Dermis microvascular lymphatic vessel endothelial cell (primary cell): ENCODE data around the gene INSIG1. TPM values are rescaled to one million over a fixed set of nuclear protein-coding genes. Genes with fewer than 3 reads are reported as not detected.

ENCODE experiments used
- DNase-seq, 2 donors: peaks; one replicate each; pipeline versions ENCODE4 v3.0.0 to v3.0.0-alpha.2; 2010; ENCODE audit warnings: low read depth in 2 of 2
- total RNA-seq: library from RNA; depleted of rRNA; stranded (reverse); fragments of >200 nt; gene quantifications from 2 replicates; pipeline ENCODE4 v1.2.1, GENCODE V29; 2014

INSIG1 gene
- total RNA-seq, result 54.0 and 80.5 TPM in 2 replicates

DNA sequence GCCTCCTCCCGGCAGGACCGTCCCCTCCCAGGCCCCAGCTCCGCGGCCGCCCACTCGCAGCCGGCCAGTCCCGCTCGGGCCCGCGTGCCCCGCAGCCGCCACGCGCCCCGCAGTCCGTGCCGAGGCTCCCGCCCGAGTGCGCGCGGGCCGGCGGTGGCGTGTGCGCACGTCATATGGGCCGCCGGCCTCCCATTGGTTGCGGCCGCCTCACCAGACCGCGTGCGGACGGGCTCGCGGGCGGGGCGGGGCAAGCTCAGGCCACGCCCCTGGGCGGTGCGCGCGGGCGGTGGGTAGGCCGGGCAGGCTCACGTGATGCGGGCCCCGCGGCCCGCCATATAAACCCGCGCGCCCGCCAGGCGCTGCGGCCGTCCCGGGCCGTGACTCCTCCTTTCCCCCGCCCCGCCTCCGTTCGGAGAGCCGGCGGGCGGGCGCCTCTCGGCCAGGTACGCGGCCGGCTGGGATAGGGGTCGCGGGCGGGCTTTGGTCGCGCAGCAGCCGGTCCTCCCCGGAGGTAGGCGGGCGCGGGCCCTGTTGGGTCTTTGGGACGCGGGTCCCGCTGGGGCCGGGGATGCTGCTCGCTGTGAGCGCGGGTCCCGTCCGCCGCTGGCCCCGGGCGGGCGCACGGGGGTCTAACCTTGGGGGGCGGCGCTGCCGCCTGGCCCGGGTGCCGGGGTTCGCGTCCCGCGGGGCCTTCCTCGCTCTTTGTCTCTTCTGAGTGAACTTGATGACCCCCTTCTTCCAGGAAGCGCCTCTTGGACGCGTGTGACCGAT lies at the start of gene INSIG1:
TSS of gene INSIG1 (plus strand) at position 362 of the 771 bp plus-strand sequence. CDS start at position 770, 408 bp downstream.
- DNase-seq, result peak; percentile 78 to 95

DNA sequence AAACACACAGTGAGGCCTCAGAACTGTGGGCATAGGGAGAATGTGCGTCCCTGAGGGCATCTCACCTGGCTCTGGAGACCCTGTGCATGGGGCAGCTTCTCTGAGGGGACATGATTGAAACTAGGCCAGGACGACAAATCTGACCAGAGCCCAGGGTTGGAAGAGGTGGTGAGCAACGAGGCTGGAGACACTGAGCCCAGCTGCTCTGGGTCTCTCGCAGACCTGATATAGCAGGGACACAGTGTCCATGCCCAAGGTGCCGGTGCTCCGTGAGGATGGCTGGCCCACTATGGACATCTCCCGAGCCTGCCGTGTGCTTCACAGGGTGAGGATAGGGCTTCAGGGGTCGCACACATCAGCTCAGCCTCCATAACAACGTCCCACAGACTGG lies 49.3 kb upstream of the INSIG1 start:
- DNase-seq, result no peak

DNA sequence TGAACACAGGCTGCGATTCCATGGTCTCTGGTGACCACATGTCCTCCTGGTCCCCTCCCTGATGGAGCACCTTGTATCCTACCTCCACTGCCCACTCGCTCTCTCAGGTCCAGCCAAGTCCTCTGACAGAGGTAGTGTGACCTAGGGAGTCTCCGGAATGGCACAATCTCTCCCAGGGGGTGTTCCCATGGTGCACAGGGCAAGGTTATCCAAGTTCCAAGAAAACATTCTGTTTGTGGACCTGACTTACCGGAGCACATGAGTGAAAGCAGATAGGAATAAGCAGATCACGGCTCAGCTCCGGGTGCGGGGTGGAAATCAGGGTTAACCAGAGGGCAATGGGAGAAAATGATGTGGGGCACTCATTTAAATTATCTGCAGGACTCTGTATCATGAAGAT lies 45.8 kb upstream of the INSIG1 start:
- DNase-seq, result no peak

DNA sequence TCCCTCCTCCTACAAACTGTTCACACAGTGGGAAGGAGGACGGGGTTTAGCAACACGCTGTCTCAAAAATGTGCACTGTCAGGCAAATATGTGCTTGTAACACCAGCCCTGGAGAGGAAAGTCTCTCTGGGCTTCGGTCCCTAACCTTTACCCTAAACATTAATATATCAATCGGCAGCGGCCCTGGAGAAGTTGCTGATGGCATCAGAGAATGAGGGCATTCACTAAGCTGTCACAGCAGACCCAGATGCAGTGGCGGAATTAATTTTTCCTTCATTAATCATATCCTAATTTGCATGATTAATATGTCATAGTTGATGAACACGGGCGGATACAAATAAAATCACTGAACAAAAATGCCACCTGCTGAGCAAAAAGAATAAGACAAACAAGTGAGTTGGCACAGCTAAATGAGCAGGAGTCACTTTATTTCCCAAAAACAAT lies 45.2 kb upstream of the INSIG1 start:
- DNase-seq, result no peak

DNA sequence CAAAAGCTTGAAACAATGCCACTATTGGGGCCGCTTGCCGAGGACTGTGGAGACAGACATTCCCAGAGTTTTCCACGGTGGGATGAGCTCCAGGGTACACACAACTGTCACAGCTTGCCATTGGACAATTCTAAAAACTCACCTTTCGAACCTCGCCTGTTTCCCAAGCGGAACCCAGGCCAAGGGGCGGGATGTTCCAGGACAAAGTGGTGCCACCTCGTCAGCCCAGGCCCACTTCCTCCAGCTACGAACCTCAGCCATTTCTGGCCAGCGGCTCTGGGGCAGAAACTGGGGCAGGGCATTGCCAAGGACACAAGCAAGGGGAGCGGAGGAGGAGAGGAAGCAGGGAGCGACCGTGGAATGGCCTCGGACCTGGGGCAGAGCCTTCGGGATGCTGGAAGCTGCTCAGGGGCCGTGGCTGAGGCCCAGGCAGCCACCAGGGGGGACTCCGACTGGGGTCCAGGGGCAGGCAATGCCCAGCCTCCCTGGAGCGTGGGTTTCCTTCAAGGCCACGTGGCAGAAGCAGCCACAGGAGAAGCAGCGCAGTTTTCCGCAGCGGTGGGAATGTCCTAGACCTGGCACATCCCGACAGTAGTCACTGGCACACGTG lies 44.7 kb upstream of the INSIG1 start:
- DNase-seq, result peak; percentile 40 to 85

DNA sequence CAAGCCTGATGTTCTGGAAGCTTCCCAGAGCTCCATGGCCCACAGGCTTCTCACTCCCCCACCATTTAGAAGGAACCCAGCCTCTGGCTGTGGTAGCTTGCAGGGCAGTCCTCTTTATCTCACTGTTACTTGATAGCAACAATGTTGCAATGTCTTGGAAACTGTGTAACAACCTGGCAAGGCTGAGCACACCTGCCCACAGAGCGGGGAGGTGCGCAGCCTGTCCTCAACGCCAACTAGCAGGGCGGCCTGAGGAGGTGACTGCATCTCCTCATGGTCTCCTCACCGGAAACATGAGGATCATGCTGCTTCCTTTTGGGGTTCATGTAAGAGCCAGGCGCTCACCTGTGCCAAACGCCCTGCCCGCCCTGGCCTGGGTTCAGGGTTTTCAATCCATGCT lies 43.7 kb upstream of the INSIG1 start:
- no peak for DNase-seq

DNA sequence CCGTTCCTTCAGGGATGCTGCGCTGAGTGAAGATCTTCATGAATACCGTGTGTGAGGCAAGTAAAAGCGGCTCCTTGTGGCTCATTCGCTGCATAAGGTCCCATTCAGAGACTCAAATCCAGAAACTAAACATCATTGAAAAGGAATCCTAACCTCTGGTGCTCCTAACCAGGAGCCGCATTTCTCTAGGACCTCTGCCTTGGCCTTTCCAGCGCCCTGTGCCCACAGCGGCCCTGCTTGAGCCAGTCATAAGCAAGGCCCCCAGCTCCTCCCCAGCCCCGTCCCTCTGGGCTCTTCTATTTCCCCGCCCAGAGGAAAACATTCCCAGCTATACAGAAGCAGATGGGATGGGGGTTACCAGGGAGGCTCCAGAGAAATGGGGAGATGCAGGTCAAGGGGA lies 42.6 kb upstream of the INSIG1 start:
- no peak for DNase-seq

DNA sequence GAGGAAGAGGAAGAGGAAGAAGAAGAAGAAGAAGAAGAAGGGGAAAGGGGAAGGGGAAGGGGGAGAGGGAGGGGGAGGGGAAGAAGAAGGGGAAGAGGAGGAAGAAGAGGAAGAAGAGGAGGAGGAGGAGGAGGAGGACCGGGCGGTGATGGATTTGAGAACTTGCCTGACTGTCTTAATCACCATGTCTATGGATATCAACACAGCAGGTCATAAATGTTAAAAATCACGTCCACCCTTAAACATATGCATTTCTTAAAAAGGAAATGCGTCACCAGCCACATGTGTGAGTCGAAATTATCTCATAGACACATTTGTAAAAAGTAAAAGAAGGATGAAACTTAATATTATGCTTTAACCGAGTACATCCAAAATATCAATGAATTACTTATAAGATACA lies 42.1 kb upstream of the INSIG1 start:
- no peak for DNase-seq

DNA sequence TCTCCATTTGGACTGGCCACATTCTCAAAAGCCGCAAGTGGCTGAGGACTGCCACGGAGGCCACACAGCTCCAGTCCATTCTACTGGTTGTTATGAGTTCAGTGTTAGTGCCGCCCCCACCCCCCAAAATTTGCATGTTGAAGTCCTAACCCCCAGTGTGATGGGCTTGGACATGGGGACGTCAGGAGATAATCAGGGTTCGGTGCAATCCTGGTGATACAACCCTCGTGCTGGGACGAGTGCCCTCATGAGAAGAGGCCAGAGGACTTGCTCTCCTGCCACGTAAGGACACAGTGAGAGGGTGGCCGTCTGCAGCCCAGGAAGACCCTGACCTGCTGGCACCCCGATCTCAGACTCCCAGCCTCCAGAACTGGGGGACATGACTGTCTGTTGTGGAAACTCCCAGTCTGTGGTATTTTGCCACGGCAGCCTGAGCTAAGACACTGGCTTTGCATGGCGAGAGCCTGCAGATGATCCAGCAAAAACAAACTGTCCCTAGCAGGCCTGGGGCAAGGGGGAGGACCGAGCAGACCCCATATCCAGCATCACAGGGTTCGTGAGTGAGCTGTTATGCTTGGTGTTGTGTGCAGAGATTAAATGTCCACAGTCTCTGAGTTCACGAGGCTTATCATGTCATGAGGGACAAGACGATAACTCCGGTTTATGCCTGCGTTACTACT lies 41.5 kb upstream of the INSIG1 start:
- DNase-seq, result no peak

DNA sequence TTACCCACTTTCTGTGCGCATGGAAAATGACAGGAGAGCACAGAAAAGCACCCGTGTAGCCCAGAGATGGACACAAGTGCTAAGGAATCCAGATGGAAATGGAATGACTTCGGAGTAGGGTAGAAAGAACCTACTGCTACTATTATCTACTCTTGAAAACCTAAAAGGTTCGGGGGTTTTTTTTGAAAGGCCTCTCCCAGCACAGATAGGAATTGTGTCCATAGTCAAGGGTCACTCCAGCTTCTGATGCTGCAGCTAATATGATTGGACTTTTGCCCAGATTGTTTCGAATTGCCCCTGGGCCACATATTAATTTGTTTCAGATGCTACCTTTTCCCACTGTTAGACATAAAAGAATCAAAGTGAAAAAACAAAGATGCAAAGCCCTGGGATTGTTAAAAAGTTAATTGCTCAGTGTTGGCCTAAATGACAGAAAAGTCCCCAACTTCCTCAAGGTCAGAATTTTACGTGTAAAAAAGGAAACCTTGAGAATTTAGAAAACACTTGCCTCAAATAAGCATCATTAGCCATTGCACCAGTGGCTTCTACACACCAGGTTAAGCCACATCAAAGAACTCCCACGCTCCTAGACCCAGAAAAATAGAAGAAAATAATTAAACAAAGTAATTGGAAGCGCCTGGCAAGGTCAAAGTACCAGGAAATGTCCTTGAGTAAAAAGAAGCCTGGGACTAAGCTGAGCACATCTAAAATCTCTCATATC lies 40.8 kb upstream of the INSIG1 start:
- DNase-seq, result no peak

DNA sequence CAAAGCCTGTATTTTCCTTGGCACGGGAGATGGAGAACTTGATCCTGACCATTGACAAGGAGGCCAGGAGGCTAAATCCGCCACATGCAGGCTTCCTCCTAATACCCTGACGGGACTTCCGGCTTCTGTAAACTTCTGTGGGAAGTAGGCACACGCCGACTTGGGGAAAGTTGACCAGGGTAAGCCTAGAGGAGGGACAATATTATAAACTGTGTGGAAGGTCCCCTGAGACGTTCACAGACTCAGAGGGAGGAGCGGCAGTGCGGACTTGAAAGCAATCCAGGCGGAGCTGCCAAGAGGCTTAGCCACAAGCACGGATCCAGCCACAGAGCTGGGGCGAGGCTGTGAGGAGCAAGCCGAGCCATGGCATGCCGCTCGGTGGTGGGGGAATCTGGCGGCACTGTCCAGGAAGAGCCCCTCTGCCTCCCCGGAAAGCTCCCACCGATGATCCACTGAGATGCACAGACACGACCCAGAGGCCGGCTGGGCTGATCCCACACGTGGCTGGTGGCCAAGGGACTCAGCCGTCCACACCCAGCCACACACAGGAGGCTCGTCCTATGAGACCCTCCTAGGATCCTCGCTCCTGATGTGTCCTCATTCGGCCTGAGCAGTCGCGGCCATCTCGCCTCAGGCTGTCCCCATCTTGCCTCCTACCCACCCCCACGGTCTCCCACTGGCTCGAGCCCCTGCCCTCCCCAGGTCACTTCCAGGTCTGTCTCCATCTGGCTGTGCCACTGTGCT lies 40.0 kb upstream of the INSIG1 start:
- DNase-seq, result peak; percentile 61 to 81

DNA sequence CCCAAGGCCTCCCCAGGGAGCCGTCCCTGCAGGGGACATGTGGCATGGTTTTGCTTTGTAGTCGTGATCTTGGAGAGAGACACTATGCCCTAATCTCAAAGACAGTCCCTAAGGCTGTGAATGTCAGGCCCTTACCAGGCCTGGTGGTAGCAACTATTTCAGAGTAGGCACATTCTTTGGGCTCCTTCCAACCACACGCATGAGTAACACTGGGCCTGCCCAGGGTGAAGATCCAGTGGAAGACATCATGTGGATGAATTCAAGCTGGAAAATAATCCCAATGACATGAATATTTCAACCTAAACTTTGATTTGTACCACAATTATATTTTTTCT lies 39.5 kb upstream of the INSIG1 start:
- DNase-seq, result peak in 1 of 2 donors; percentile 32

DNA sequence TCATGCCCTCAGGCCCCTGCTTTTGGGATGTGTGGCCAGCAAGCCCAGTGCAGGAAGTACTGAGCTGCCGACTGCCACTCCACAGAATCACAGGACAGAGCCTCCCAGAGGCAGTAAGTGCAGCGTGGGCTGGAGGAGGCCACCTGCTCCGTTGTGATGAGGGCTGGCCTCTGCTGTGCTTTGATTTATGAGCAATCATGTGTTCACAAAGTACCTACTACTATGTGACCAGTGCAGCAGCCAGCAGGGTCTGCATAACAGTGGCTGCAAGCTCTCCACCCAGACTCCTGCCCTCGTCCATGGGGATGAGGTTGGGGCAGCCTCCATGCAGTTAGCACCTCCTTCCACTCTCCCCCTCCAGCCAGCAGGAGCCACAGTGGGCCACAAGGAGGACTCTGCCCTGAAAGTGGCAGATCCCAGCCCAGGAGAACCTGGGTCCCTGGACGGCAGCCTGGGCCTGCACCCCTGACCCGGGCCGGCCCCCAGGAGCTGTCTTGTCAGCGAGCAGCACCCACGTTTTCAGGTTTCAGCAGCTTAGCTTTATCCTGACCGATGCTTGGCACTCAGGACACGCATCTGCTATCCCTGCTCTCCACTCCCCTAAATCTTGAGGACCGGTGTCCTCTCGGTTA lies 37.7 kb upstream of the INSIG1 start:
- no peak for DNase-seq

DNA sequence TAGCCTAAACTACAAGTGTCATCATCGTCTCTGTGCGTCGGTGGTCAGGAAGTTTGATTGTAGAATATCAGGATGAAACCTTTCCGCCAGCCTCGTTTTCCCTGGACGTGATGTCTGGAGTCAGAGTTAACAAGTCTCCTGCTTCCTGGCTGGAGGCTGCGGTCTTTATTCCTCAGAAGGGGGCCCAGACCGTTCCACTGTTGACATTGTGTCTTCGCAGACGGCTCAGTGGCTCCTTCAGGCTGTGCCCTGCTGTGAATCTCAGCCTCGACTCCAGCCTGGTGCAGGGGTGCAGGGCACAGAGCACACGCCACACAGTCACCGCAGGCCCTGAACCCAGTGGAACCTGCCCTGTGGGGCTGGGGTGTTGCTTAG lies 37.2 kb upstream of the INSIG1 start:
- no peak for DNase-seq

DNA sequence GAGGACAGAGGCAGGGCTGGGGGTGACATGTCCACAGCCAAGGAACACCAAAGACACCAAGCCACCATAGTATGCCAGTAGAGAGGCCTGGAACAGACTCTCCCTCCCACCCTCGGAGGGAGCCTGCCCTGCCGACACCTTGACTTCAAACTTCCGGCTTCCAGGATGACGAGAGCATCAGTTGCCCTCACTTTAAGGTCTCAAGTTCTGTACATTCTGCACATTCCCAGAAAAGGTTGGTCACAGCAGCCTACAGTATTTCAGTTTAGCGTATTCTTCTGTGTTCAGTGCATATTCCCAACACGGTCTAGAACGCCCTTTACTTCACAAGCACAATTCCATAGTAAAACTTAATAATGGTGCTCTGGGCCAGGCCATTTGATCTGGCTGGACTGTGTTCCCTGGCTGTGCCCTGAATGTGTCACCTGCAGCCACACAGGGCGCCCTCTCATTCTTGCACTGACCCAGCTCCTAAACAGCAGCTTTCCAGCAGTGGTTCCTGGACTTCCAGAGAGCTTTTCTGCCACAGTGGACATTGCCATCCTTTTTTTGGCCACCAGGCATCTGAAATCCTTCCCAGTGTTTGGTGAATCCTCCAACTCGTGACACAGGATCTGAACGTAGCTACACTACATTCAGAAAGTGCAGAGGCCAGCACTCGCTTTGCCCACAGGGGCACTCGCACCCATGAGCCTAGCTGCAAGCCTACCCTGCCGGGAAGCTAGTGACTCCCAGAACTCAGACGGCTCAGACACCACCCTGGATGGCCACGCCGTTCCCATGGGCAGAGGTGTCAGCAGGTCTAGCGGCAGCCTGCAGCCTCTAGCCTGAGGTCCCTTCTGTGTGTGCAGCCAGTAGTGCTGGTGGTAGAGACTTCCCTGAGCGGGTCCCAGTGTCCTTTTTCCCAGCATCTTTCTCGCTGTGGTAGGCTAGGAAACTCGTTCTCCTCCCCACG lies 36.4 kb upstream of the INSIG1 start:
- DNase-seq, result no peak

DNA sequence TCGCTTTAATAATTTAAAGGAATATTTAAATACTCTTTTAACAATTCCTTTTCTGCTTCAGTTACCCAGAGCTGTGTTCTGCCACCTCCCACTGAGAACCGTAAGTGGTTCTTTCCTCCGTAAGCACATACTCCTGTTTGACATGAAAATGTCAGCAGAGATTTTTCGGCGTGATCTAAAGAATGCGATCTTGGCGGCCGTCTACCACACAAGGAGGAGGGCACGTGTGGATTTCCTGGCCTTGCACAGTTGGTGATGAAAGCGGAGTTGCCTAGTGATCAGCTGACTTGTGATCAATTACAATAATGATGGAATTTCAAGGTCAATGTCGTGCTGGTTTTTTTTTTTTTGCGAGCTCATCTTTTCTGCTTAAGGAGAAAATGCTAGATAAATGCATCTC lies 35.6 kb upstream of the INSIG1 start:
- no peak for DNase-seq

DNA sequence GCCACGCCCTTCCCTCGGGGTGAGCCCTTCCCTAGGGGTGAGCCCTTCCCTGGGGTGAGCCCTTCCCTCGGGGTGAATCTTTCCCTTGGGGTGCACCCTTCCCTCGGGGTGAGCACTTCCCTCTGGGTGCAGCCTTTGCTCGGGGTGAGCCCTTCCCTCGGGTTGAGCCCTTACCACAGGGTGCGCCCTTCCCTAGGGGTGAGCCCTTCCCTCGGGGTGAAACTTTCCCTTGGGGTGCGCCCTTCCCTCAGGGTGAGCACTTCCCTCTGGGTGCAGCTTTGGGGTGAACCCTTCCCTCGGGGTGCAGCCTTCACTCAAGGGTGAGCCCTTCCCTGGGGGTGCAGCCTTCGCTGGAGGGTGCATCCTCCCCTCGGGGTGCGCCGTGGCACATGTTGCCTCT lies 34.6 kb upstream of the INSIG1 start:
- DNase-seq, result no peak

DNA sequence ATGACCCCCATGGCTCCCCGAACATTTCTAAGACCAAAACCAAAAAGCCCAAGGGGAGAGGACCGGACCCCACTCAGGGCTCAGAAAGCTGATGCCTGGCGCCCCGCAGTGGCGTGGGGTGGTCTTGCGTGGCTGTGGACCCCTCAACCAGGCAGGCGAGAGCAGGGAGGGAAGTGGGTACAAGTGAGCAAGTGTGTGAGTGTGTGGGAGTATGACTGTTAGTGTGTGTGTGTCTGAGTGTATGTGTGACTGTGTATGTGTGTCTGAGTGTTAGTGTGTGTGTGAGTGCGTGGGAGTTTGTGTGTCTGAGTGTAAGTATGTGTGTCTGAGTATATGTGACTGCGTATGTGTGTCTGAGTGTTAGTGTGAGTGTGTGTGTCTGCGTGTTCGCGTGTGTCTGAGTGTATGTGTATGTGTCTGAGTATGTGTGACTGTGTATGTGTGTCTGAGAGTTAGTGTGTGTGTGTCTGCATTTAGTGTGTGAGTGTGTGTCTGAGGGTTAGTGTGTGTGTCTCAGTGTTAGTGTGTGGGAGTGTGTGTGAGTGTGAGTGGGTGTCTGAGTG lies 34.0 kb upstream of the INSIG1 start:
- DNase-seq, result no peak

DNA sequence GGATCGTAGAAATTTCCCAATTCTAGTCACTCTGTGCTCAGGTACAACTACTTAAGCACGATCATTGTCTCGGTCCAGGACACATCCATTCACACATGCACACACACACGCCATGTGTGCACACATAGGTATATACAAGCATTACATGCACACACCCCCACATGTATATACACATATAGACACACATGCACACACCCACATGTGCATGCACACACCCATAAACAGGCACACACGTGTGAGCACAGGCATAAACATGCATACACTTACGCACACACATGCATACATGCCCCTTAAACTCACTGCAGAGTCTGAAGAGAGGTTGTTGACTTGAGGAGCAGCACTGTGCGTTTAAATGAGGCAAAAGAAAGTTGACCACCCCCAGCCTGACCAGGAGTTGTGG lies 32.5 kb upstream of the INSIG1 start:
- no peak for DNase-seq

DNA sequence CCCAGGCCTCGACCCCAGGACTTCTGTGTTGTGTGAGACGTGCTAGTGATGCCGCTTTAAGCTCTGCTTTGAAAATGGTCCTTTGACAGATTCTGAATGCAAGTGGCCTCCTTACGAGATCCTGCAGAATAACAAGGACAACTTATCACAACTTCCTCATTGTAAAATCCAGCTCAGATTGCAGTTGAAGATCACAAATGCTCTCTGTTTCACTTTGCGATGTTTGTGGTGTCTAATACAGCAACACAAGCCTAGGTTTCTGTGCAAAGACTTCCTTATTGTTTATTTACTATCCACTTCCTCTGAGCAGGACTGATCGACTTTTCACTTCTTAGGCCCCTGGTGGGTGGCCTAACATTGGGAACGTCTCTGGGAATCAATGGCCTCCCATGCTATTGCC lies 31.7 kb upstream of the INSIG1 start:
- no peak for DNase-seq
